Activated T-cell treated with anti-CD3 and anti-CD28 coated beads for 1 hour (primary cell): ENCODE data around the gene ZNF276.

Experiments used
- DNase-seq: peaks from one replicate; pipeline ENCODE4 v3.0.0-alpha.2; 2020; ENCODE audit warnings: low read depth

The ZNF276 gene

DNA sequence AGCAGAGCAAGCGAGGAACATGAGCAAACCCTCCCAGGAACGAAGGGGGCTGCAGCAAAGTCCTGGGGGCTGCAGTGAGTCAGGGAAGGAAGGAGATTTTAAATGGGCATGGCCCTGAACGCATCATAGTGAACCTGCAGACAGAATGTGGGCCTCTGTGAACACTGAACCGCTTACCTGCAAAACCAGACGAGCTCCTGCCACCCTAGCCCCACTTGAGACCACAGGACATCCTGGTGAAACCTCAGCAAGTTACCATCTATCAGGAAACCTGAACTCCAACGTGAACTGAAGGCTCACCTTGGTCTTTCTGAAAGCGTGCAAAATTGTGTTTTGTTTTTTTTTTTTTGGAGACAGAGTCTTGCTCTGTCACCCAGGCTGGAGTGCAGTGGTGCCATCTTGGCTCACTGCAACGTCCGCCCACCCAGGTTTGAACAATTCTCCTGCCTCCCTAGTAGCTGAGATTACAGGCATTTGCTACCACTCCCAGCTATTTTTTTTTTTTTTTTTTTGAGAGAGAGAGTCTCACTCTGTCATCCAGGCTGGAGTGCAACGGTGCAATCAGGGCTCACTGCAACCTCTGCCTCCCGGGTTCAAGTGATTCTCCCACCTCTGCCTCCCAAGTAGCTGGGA is 64.3 kb downstream of the ZNF276 start:
- DNase-seq, result no peak

DNA sequence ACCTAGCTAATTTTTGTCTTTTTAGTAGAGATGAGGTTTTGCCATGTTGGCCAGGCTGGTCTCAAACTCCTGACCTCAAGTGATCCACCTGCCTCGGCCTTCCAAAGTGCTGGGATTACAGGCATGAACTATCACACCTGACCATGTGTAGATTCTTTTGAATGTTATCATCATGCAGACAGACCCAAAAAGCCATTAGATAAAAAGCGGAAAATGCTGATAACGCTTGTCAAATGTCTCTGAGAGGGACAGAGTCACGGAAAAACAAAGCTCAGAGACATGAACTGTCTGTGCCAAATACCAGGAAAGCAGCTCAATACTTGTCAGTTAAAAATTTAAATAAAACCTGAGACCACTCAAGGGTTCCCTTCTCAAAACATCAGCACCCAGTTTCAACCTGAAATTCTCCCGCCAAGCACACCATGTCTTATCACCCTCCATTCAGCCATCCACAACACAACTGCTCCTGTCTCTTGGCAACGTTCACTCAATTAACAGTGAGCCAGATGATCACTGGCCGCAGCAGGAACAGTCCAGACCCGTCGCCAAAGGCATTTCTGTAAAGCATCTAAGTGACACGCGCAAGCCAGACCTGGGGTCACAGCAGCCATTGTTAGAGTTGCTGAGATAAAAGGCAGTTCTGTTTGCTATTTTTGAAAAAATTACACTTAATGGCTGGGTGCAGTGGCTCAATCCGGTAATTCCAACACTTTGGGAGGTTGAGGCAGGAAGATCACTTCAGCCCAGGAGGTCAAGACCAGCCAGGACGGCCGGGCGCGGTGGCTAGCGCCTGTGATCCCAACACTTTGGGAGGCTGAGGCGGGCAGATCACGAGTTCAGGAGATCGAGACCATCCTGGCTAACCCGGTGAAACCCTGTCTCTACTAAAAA is 65.4 kb downstream of the ZNF276 start:
- no peak for DNase-seq

DNA sequence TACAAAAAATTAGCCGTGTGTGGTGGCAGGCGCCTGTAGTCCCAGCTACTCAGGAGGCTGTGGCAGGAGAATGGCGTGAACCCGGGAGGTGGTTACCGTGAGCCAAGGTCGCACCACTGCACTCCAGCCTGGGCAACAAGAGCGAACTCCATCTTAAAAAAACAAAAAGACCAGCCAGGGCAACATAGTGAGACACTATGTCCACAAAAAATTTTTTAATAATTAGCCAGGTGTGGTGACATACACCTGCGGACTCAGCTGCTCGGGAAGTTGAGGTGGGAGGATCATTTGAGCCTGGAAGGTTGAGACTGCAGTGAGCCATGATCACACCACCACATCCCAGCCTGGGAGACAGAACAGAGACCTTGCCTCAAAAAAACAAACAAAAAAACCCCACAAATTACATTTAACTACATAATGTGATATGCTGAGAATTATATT is 66.0 kb downstream of the ZNF276 start:
- DNase-seq, result no peak
